B cell (primary cell): ENCODE data around the gene S100A16. TPM values are rescaled to one million over a fixed set of nuclear protein-coding genes. Genes with fewer than 3 reads are reported as not detected.

Source experiments
- ATAC-seq: fragments of 200-7000 bp; cut with Tn5 transposase; one replicate; pipeline ENCODE4 v1.10.0; 2021; ENCODE audit warnings: low read depth, mild to moderate bottlenecking, moderate number of reproducible peaks, moderate library complexity
- CTCF ChIA-PET: fragments of 350-600 bp; sonication (Branson Sonifier 250); formaldehyde crosslinking; loops from one replicate; lab custom pipeline; 2021; ENCODE audit warnings: antibody characterized with exemption, inconsistent platforms; lab: Charles Lee
- POLR2A ChIA-PET: fragments of 350-600 bp; sonication (Branson Sonifier 250); formaldehyde crosslinking; loops from one replicate; lab custom pipeline; 2021; ENCODE audit warnings: antibody characterized with exemption; lab: Charles Lee
- DNase-seq: peaks from one replicate; pipeline ENCODE4 v3.0.0; 2013
- H2AFZ ChIP-seq: 2 replicates; pipeline ENCODE4 v1.6.1; 2012; ENCODE audit warnings: mild to moderate bottlenecking, low read depth, low read length; ENCODE audit not compliant: insufficient read depth, poor library complexity, severe bottlenecking
- H3K27ac ChIP-seq, 2 donors: 1 replicate in 1 of 2; 2 replicates in 1 of 2; pipeline ENCODE4 v1.5.1; 2012 to 2013; ENCODE audit warnings: low read length in 2 of 2, mild to moderate bottlenecking in 2 of 2, moderate library complexity in 1 of 2
- H3K27me3 ChIP-seq, 4 experiments: fragments of 200-600 bp in 1 of 4; sonication (generic) in 1 of 4; replicated peaks in 1 of 4; 1 replicate in 2 of 4; 2 replicates in 2 of 4; pipeline versions ENCODE4 v1.6.1 to v1.7.0; 2013 to 2016; ENCODE audit warnings: low read length in 3 of 4, mild to moderate bottlenecking in 2 of 4, mixed read lengths in 1 of 4, moderate library complexity in 1 of 4; ENCODE audit not compliant: insufficient read depth in 4 of 4, control insufficient read depth in 3 of 4; ENCODE audit errors: control extremely low read depth in 1 of 4
- H3K36me3 ChIP-seq, 2 experiments: replicated peaks in 1 of 2; 1 replicate in 1 of 2; 2 replicates in 1 of 2; pipeline versions ENCODE4 v1.6.1 to v1.7.1; 2013; ENCODE audit warnings: low read length in 1 of 2; ENCODE audit not compliant: insufficient read depth in 2 of 2, control insufficient read depth in 1 of 2; ENCODE audit errors: control extremely low read depth in 1 of 2, extremely low read depth in 1 of 2
- H3K4me1 ChIP-seq, 2 donors: fragments of 200-600 bp in 1 of 2; sonication (generic) in 1 of 2; 1 replicate in 1 of 2; 2 replicates in 1 of 2; pipeline versions ENCODE4 v1.5.1 to v1.6.1; 2013 to 2017; ENCODE audit warnings: low read length in 2 of 2; ENCODE audit not compliant: control insufficient read depth in 2 of 2, insufficient read depth in 2 of 2
- H3K4me2 ChIP-seq: replicated peaks from 2 replicates; pipeline ENCODE3; 2012; ENCODE audit warnings: mild to moderate bottlenecking, low read depth, low read length; ENCODE audit not compliant: poor library complexity, severe bottlenecking
- H3K4me3 ChIP-seq, 5 experiments: fragments of 200-600 bp in 1 of 5; sonication (generic) in 1 of 5; 1 replicate in 3 of 5; 2 replicates in 2 of 5; pipeline versions ENCODE4 v1.5.1 to v1.7.0; 2011 to 2016; ENCODE audit warnings: low read length in 4 of 5, mild to moderate bottlenecking in 4 of 5, low read depth in 2 of 5, control low read depth in 1 of 5, moderate library complexity in 1 of 5; ENCODE audit not compliant: insufficient read depth in 1 of 5; ENCODE audit errors: control extremely low read depth in 1 of 5, extremely low read depth in 1 of 5
- H3K79me2 ChIP-seq: fragments of 200-600 bp; sonication (generic); one replicate; pipeline ENCODE4 v1.6.0; 2016; ENCODE audit warnings: low read length; ENCODE audit not compliant: control insufficient read depth, insufficient read depth
- H3K9ac ChIP-seq: fragments of 200-600 bp; sonication (generic); 2 replicates; pipeline ENCODE4 v1.6.1; 2017; ENCODE audit warnings: mild to moderate bottlenecking, low read length, moderate library complexity
- H3K9me3 ChIP-seq, 3 donors: one replicate each; pipeline versions ENCODE4 v1.6.1 to v1.7.1; 2013; ENCODE audit warnings: low read length in 2 of 3; ENCODE audit not compliant: control insufficient read depth in 2 of 3, insufficient read depth in 1 of 3; ENCODE audit errors: control extremely low read depth in 1 of 3
- H4K20me1 ChIP-seq: 2 replicates; pipeline ENCODE4 v1.6.0; 2012; ENCODE audit warnings: mild to moderate bottlenecking, low read length; ENCODE audit not compliant: insufficient read depth, control insufficient read depth, poor library complexity, severe bottlenecking
- H3K27ac Mint-ChIP-seq: one replicate; pipeline ENCODE4 v1.8.0; 2021; ENCODE audit warnings: mixed read lengths
- H3K27me3 Mint-ChIP-seq: one replicate; pipeline ENCODE4 v1.8.0; 2021; ENCODE audit warnings: mixed read lengths
- H3K4me1 Mint-ChIP-seq: one replicate; pipeline ENCODE4 v1.8.0; 2021; ENCODE audit warnings: mixed read lengths
- H3K4me3 Mint-ChIP-seq: one replicate; pipeline ENCODE4 v1.8.0; 2021; ENCODE audit warnings: mixed read lengths
- H3K9me3 Mint-ChIP-seq: one replicate; pipeline ENCODE4 v1.8.0; 2022; ENCODE audit warnings: mixed read lengths; ENCODE audit not compliant: insufficient read depth
- CTCF ChIP-seq: fragments of 200-600 bp; IDR thresholded peaks from one replicate; pipeline ENCODE4 v1.8.0; 2022; ENCODE audit warnings: antibody characterized with exemption, mild to moderate bottlenecking
- EZH2 ChIP-seq: IDR thresholded peaks from 2 replicates; pipeline ENCODE4 v1.6.1; 2012; ENCODE audit warnings: borderline replicate concordance, low read depth, mild to moderate bottlenecking, moderate library complexity, low read length; ENCODE audit not compliant: insufficient read depth, poor library complexity, severe bottlenecking
- WGBS: methylation state at CpG from one replicate; pipeline ENCODE4 v1.1.5; 2013; ENCODE audit warnings: missing lambda C conversion rate; ENCODE audit not compliant: insufficient coverage; 5-methylcytosine and 5-hydroxymethylcytosine counted together
- intact Hi-C: fragments of 100-400 bp; cut with micrococcal nuclease; formaldehyde crosslinking; loops from one replicate; pipeline ENCODE4 v1.10.0; 2022
- polyA plus RNA-seq: library from polyadenylated mRNA; depleted of rRNA; stranded (reverse); fragments of >200 nt; gene quantifications from 2 replicates; pipeline ENCODE4 v1.2.3, GENCODE V29; 2012
- total RNA-seq, 2 donors: library from RNA; stranded (reverse); fragments of 120-200 nt in 1 of 2; gene quantifications; 1 replicate in 1 of 2; 2 replicates in 1 of 2; pipeline versions ENCODE4 v1.2.3 to v1.2.4, GENCODE V29; 2013 to 2022

Gene S100A16
- total and polyA plus RNA-seq, 2 donors (not counting 1 experiment from before 2014, with no cell fraction given) = not detected

DNA sequence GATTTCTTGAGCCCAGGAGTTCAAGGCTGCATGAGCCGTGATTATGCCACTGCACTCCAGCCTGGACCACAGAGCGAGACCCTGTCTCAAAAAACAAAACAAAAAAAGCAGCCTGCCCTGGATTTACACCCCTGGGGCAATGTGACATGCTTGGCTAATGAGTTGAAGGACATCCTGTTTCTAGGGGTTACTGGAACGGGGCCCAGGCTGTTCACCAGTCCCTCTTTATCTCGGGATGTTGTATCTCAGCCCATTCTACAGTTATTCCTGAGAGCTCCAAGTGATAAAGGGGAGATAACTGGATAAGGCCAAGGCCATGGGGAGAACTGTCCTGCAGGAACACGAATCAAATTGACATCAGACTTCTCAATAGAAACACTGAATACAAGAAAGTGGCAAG lies 25.6 kb downstream of the S100A16 start:
- Histone ChIP-seq H3K27ac (no peak overlapping the region), H3K27me3 (no peaks in the 10 kb centered on the region), H3K4me2 (no peak overlapping the region), H3K9ac (no peak overlapping the region), H3K36me3 (no peaks in the 10 kb centered on the region), H3K9me3 (no peaks in the 10 kb centered on the region), H3K4me3 (no peak overlapping the region), H3K4me1 (no peaks in the 10 kb centered on the region), H4K20me1 (no peaks in the 10 kb centered on the region), H2AFZ (no peak overlapping the region), H3K79me2 (no peaks in the 10 kb centered on the region)
- Mint-ChIP-seq H3K27ac (no peak overlapping the region), H3K9me3 (no peaks in the 10 kb centered on the region), H3K4me1 (no peaks in the 10 kb centered on the region), H3K4me3 (no peak overlapping the region), H3K27me3 (peaks cover 10% of the 10 kb centered on the region)
- WGBS = 73% methylated on average over 3 of the region's 5 CpGs
- DNase-seq (no peak), ATAC-seq (no peak)
- intact Hi-C loops = no loop called here
- CTCF ChIA-PET = interaction anchor here (1.0 to 2.8 kb wide), 3 partner anchors 11 to 17 kb away, joined by 3 to 14 read pairs (median 5); no protein-coding TSS in a partner anchor
- no peak for TF ChIP-seq EZH2
- POLR2A ChIA-PET = no interaction called here

DNA sequence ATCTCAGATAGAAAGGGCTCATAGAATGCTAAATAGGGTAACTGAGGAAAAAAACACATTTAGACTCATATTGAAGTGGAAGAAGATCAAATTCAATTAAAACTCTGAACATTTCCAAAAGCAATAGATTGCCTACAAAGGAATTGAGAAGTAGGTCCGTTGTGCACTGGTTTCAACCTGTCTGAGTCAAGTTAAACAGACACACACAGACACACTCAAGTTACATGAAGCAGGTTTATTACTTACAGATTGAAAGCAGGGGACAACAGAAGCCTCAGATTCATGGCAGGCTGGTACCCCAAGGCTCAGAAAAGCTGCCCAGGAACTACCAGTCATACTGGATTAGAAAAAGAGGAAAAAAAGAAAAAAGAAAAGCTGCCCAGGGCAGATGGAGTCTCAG lies 26.6 kb downstream of the S100A16 start:
- intact Hi-C loops = no loop called here
- ATAC-seq (no peak), DNase-seq (no peak)
- H3K9ac ChIP-seq = no peak overlapping the region
- CTCF ChIA-PET = interaction anchor here (1.0 to 2.8 kb wide), 3 partner anchors 12 to 17 kb away, joined by 3 to 14 read pairs (median 5); no protein-coding TSS in a partner anchor
- H3K27ac Mint-ChIP-seq = no peak overlapping the region
- POLR2A ChIA-PET = interaction anchor here (0.7 kb wide), 1 partner anchor 139 kb away, joined by 3 read pairs; no protein-coding TSS in a partner anchor
- no peak overlapping the region for H3K27ac ChIP-seq
- H2AFZ ChIP-seq = no peak overlapping the region
- H3K4me1 ChIP-seq = no peaks in the 10 kb centered on the region
- no peak overlapping the region for H3K4me3 ChIP-seq
- no peaks in the 10 kb centered on the region for H3K27me3 ChIP-seq
- peaks cover 10% of the 10 kb centered on the region for H3K27me3 Mint-ChIP-seq
- no peaks in the 10 kb centered on the region for H3K4me1 Mint-ChIP-seq
- H3K79me2 ChIP-seq = no peaks in the 10 kb centered on the region
- no peaks in the 10 kb centered on the region for H3K9me3 Mint-ChIP-seq
- TF ChIP-seq EZH2 (no peak), CTCF (no peak)
- no peaks in the 10 kb centered on the region for H4K20me1 ChIP-seq
- H3K4me2 ChIP-seq = no peak overlapping the region
- H3K4me3 Mint-ChIP-seq = no peak overlapping the region
- no peaks in the 10 kb centered on the region for H3K9me3 ChIP-seq
- no peaks in the 10 kb centered on the region for H3K36me3 ChIP-seq
- WGBS = no CpG with 5 or more reads among the region's 1 CpG
